Dendritic cell treated with granulocyte-macrophage colony-stimulating factor and Interleukin-4, amounts not matched to agents 40 ng/mL and 50 ng/mL, for 4 days (primary cell): ENCODE measurements around the gene FBRSL1.
A peak's percentile ranks its signal among the peaks of the same experiment; 100 is the strongest.
"Not testable (repeated sequence)": the region's sequence is repeated elsewhere in the genome, so short reads cannot be mapped to it uniquely, and the experiment has no call there.

Source experiments
- H3K27ac Mint-ChIP-seq: one replicate; pipeline ENCODE4 v1.8.0; 2022; ENCODE audit warnings: mild to moderate bottlenecking, mixed read lengths
- H3K27me3 Mint-ChIP-seq: one replicate; pipeline ENCODE4 v1.8.0; 2022; ENCODE audit warnings: mild to moderate bottlenecking, mixed read lengths
- H3K36me3 Mint-ChIP-seq: one replicate; pipeline ENCODE4 v1.8.0; 2022; ENCODE audit warnings: low read depth, mixed read lengths
- H3K4me1 Mint-ChIP-seq: one replicate; pipeline ENCODE4 v1.8.0; 2022; ENCODE audit warnings: low read depth, mixed read lengths
- H3K4me3 Mint-ChIP-seq: one replicate; pipeline ENCODE4 v1.8.0; 2022; ENCODE audit warnings: mild to moderate bottlenecking, moderate library complexity, mixed read lengths
- H3K9me3 Mint-ChIP-seq: one replicate; pipeline ENCODE4 v1.8.0; 2022; ENCODE audit warnings: mixed read lengths
- intact Hi-C: fragments of 100-400 bp; cut with micrococcal nuclease; formaldehyde crosslinking; loops from one replicate; pipeline ENCODE4 v1.15.0; 2022

FBRSL1 gene

GRCh38 chr12:132489602-132490266, at the start of gene FBRSL1:
FBRSL1 (plus strand) TSS chr12:132490151.
- Mint-ChIP-seq H3K4me3 (peak within 1 kb of the TSS; percentile 87), H3K27me3 (peaks cover 7% of the 10 kb centered on the region), H3K27ac (peak within 1 kb of the TSS; percentile 98), H3K36me3 (peaks cover 32% of the 10 kb centered on the region), H3K9me3 (no peaks in the 10 kb centered on the region), H3K4me1 (peaks cover 81% of the 10 kb centered on the region)
- intact Hi-C loops = loop anchor here (1.0 kb wide), 1 partner anchor 16 kb away; no protein-coding TSS in a partner anchor

- H3K4me3 Mint-ChIP-seq, intact Hi-C loops, H3K36me3 Mint-ChIP-seq, H3K27ac Mint-ChIP-seq, H3K9me3 Mint-ChIP-seq: not testable (repeated sequence)
- peaks cover 48% of the 10 kb centered on the region for H3K27me3 Mint-ChIP-seq
- H3K4me1 Mint-ChIP-seq = peaks cover 88% of the 10 kb centered on the region
Observed at GRCh38 chr12:132440420-132440819, 49.5 kb upstream of the FBRSL1 start.

DNA sequence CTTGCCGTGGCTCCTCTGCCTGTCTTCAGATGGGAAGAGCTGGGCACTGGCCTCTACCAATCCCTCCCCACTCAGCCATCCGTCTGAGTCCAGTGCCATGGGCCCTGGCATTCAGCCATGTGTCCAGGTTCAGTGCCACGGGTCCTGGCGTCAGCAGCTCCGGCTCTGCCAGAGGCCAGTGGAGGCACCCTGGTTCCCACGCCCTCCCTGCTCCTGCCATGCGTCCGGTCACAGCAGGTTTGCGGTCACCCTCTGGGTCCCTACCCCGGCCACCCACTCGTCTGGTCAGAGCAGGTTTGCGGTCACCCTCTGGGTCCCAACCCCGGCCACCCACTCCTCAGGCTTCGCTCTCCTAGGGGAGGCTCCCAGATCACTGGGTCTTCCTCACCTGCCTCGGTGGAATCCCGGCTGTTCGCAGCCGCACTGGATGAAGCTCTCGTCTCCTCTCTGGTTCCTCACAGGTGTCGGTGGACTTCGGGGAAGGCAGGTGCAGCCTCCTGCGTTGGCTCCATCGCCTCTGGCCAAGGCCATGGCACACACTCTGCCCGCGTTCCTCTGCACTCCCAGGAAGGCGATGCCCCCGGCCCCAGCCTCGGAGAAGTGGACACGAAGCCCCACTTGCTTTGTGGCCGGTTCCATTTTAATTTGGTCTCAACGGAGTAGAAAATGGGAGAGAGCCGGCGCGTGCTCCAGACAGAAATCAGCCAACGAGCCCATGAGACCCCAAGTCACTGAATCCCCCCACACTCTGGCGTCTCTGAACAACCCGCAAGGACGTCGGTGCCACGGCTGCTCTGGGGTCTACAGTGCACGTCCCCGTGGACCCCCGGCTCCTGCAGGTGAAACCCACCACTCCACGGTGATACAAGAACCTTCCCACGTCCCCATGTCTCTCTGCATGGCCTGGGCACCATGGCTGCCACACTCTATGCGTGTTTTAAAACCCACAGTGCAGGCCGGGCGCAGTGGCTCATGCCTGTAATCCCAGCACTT, 47.8 kb upstream of the FBRSL1 start:
- Mint-ChIP-seq H3K4me3 (no peak overlapping the region), H3K4me1 (peaks cover 81% of the 10 kb centered on the region)

DNA sequence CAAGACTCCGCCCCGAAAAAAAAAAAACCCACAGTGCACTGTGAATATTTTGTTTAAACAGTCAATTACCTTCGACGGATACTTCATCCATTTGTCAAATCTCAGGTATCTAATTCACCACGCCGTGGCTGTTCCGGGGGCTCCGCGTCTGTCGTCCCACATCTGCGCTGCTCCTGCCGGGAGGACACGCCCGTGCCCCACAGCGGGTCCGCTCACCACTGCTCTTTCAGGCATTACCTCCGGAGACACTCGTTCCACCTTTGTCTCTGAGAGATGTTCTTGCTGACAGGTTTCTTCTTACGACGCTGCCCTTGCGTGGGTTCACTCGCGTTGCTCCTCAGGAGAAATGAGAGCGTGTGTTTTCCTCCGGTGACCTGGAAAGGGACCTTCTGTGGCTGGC, 46.9 kb upstream of the FBRSL1 start:
- H3K4me1 Mint-ChIP-seq = peaks cover 74% of the 10 kb centered on the region
- H3K27ac Mint-ChIP-seq = peak overlapping the region; percentile 96
- H3K27me3 Mint-ChIP-seq = peaks cover 25% of the 10 kb centered on the region
- no peak overlapping the region for H3K4me3 Mint-ChIP-seq
- intact Hi-C loops = no loop called here
- no peaks in the 10 kb centered on the region for H3K9me3 Mint-ChIP-seq
- H3K36me3 Mint-ChIP-seq = no peaks in the 10 kb centered on the region

More for the DNA sequence above, 47.8 kb upstream of the FBRSL1 start:
- intact Hi-C loops = no loop called here
- Mint-ChIP-seq H3K9me3 (no peaks in the 10 kb centered on the region), H3K36me3 (no peaks in the 10 kb centered on the region), H3K27ac (peak overlapping the region; percentile 54), H3K27me3 (peaks cover 30% of the 10 kb centered on the region)

DNA sequence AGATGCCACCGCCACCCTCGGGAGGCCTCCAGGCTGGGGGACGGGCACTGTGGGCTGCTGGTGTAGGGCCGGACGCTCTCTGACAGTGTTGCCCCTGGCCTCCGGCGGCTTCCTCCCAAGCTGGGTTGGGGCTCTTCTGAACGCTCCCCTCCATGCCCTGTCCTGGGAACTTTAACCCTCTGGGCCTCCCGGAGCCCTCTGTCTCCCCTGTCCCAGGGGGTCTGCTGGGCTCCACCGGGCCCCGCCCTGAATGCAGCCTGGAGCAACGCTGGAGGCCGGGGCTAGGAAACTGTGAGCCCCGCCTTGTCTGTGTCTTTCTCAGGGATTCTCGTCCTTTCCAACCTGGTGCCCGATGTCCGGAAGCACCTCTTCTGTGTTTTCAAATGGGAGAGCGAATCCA, 45.7 kb upstream of the FBRSL1 start:
- no peak overlapping the region for H3K4me3 Mint-ChIP-seq

DNA sequence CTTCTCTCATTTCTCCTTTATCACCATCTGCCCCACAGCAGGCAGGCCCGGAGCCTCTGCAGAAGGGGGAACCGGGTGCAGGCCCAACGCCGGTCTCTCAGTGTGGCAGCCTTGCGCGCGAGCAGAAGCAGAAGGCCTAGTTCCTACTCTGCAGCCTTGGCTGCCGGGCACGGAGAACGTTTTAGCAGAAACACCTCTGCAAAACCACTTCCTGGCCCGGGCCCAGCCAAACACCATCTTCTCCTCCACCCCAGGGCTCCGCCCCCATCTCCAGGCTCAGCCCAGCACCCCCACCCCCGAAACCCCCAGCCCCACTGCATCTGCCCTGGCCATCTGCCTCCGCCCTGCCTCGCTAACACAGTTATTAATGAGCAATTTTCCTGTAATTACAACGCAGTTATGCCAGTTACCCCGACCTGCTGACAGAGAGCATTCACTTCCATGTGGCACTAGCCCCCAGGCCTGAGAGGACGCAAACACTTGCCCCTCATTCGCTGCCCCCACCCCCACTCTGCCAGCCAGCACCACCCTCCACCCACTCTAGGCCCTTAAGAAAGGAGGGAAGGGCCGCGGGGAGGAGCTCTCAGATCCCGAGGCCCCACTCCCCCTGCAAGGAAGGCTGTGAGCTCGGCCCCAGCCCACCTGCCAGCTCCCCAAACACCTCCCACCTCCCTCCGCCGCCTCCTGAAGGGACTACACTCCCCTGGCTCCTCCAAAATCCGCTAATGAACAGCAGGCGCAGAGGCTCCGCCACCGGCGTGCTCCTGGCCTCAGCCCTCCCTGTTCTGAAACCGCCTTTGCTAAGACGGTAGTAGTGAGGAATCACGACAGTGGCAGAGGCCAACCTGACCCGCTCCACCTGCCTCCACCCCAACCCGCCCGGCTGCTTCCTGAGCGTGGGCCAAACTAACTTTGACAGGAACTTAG, 44.7 kb upstream of the FBRSL1 start:
- H3K4me3 Mint-ChIP-seq = peak overlapping the region; percentile 69
- peaks cover 58% of the 10 kb centered on the region for H3K4me1 Mint-ChIP-seq
- no peaks in the 10 kb centered on the region for H3K9me3 Mint-ChIP-seq
- H3K27ac Mint-ChIP-seq = peak overlapping the region; percentile 96
- peaks cover 23% of the 10 kb centered on the region for H3K27me3 Mint-ChIP-seq
- intact Hi-C loops = no loop called here
- H3K36me3 Mint-ChIP-seq = no peaks in the 10 kb centered on the region

More for the DNA sequence above, 45.7 kb upstream of the FBRSL1 start:
- H3K4me1 Mint-ChIP-seq = peaks cover 67% of the 10 kb centered on the region
- intact Hi-C loops = no loop called here
- H3K27ac Mint-ChIP-seq = peak overlapping the region; percentile 96
- no peaks in the 10 kb centered on the region for H3K9me3 Mint-ChIP-seq
- no peaks in the 10 kb centered on the region for H3K36me3 Mint-ChIP-seq
- peaks cover 23% of the 10 kb centered on the region for H3K27me3 Mint-ChIP-seq

DNA sequence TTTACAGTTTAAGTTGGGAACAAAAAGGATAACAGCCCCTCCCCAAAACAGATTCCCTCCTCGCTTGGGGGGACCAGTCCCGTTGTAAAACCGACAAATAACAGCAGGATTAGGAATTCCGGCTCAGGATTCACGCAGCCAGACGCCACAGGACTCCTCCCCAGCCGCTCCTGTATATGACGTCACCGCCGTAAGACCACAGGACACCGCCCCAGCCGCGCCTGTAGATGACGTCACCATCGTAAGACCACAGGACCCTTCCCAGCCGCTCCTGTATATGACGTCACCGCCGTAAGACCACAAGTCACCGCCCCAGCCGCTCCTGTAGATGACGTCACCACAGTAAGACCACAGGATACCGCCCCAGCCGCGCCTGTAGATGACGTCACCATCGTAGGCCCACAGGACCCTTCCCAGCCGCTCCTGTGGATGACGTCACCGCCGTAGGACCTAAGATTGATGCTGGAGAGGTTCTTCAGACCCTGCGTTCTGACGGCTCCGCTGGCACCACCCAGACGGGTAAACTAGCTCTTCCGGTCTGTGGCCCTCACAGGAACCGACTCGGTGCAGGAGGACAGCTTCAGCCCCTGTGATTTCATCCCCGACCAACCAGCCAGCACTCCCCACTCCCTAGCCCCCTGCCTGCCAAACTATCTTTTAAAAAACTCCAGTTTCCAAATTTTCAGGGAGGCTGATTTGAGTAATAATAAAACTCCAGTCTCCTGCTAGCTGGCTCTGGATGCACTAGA, 43.9 kb upstream of the FBRSL1 start:
- Mint-ChIP-seq H3K27ac (peak overlapping the region; percentile 96), H3K36me3 (no peaks in the 10 kb centered on the region), H3K4me3 (peak overlapping the region; percentile 69), H3K27me3 (peaks cover 29% of the 10 kb centered on the region), H3K9me3 (no peaks in the 10 kb centered on the region), H3K4me1 (peaks cover 53% of the 10 kb centered on the region)
- intact Hi-C loops = no loop called here

GRCh38 chr12:132446633-132447326, 43.2 kb upstream of the FBRSL1 start:
- Mint-ChIP-seq H3K4me3 (no peak overlapping the region), H3K36me3 (no peaks in the 10 kb centered on the region), H3K4me1 (peaks cover 49% of the 10 kb centered on the region), H3K27me3 (peaks cover 34% of the 10 kb centered on the region), H3K9me3 (no peaks in the 10 kb centered on the region), H3K27ac (peak overlapping the region; percentile 96)
- intact Hi-C loops = no loop called here

GRCh38 chr12:132447327-132447720, 42.6 kb upstream of the FBRSL1 start:
- H3K27ac Mint-ChIP-seq = no peak overlapping the region
- H3K4me1 Mint-ChIP-seq = peaks cover 43% of the 10 kb centered on the region
- peaks cover 37% of the 10 kb centered on the region for H3K27me3 Mint-ChIP-seq
- no peaks in the 10 kb centered on the region for H3K9me3 Mint-ChIP-seq
- intact Hi-C loops = no loop called here
- no peaks in the 10 kb centered on the region for H3K36me3 Mint-ChIP-seq
- H3K4me3 Mint-ChIP-seq = no peak overlapping the region

GRCh38 chr12:132447731-132448462, 42.1 kb upstream of the FBRSL1 start:
- peak overlapping the region; percentile 62 for H3K27ac Mint-ChIP-seq
- H3K36me3 Mint-ChIP-seq = no peaks in the 10 kb centered on the region
- H3K4me1 Mint-ChIP-seq = peaks cover 38% of the 10 kb centered on the region
- intact Hi-C loops = no loop called here
- no peaks in the 10 kb centered on the region for H3K9me3 Mint-ChIP-seq
- peaks cover 43% of the 10 kb centered on the region for H3K27me3 Mint-ChIP-seq
- no peak overlapping the region for H3K4me3 Mint-ChIP-seq

DNA sequence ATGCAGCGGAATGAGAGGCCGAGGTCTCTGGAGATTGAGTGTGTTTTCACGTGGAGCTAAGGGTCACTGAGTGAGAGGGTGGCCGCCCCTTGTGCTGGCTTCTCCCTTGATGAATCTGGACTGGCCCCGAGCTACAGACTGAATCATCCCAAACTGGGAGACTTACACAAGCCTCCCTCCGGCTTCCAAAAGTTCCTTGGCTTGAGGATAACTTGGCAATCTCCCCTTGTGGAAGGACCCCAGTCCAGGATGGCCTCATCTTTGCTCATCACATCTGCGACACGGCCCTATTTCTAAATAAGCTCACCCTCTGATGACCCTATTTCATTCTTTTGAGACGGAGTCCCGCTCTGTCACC, 41.5 kb upstream of the FBRSL1 start:
- Mint-ChIP-seq H3K27ac (peak overlapping the region; percentile 62), H3K9me3 (no peaks in the 10 kb centered on the region), H3K36me3 (no peaks in the 10 kb centered on the region), H3K4me3 (no peak overlapping the region), H3K27me3 (peaks cover 48% of the 10 kb centered on the region), H3K4me1 (peaks cover 33% of the 10 kb centered on the region)
- intact Hi-C loops = no loop called here
